IPS-NIHi7 (cell line): ENCODE results near the gene SIK1.
"Not testable (repeated sequence)": the region's sequence is repeated elsewhere in the genome, so short reads cannot be mapped to it uniquely, and the experiment has no call there.

ENCODE experiments used
- DNase-seq: peaks from one replicate; pipeline ENCODE4 v3.0.0; 2012; ENCODE audit warnings: mixed read lengths; ENCODE audit errors: extremely low spot score

SIK1 gene

DNA sequence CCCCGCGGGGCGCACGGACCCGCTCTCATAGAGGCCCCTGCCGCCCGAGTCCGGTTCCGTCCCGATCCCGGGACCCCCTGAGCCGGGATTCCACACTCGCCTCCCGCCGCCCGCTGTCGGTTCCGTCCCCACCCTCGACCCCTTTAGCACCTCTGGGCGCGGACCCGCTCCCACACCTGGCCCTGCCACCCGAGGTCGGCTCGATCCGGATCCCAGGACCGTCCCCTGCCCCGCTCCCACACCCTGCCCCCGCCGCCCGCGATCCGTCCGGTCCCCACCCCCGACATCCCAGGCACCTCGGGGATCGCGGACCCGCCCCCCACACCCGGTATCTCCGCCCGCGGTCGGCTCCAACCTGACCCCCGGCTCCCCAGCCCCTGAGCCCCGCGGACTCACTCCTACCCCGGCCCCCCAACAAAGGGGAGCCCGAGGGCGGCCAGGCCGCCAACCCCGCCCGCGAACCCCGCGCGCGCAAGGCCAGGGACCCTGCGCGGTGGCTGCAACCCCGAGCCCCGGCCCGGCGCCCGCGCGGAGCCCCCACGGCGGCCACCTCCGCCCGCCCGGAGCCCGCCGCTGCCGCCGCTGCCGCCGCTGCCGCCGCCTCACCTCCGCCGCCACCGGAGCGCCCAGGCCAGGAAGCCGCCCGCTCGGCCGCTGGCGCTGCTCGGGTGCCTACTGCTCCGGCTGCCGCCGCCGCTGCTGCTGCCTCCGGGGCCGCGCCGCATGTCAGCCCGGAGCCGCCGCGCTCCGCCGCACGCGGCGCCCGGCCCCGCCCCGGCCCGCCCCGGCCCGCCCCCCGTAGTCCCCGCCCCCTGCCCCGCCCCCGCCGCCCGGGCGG lies at the start of gene SIK1:
Gene SIK1 (minus strand): TSS at position 728 of the 838 bp plus-strand sequence. CDS start 953 bp downstream, outside the sequence.
- not testable (repeated sequence) for DNase-seq

DNA sequence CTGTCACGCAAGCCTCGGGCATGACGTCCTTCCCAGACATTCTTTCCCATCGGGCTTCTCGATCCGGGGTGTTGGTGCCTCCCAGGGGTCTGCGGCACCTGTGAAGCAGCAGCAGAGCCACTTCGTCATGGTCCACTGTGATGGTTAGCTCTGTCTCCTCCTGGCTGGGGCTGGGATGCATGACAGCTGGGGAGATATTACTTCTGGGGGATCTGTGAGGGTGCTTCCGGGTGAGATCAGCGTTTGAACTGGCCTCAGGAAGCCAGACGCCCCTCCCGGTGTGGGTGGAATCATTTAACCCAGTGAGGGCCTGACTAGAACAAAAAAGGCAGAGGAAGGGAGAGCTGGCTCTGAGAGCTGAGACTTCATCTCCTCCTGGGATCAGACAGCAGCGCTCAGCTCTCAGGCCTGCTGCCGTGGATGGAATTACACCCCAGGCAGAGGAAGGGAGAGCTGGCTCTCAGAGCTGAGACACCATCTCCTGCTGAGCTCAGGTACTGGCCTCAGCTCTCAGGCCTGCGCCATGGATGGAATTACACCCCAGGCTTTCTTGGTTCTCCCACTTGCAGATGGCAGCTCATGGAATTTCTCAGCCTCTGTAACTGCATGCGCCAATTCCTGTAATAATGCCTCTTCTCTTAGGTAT lies 44.8 kb upstream of the SIK1 start:
- DNase-seq, result not testable (repeated sequence)

DNA sequence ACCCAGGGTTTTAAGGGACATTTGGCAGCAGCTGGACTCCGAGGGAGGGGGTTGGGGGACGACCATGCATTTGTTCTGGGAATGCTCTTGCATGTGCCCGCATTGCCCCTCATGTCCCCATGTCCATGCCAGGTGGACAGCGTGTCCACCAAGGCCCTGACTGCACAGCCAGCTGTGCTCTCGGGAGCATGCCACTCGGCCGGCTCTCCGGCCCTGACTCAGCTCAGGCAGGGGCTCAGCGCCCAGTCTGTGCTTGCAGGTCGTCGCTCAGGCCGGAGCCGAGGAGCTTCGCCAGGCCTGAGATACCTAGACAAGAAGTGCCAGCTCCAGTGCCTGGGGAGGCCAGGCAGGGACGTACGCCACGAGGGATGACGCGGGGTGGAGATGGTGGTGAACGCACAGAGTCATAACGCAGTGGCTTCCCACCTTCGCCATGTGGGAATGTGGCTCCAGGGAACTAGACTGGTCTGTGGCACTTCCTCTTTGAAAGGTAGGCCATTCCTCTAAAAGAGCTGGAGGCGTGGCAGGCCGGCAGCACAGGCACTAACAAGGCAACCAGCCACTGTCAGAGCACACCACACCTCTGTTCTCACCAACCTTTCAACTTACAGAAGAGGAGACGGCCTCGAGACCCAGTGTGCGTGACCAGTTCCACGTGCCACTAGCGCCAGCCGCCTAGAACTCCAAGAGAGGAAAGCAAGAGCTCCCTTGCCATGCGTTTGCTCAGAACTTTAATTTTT lies 43.0 kb upstream of the SIK1 start:
- not testable (repeated sequence) for DNase-seq

DNA sequence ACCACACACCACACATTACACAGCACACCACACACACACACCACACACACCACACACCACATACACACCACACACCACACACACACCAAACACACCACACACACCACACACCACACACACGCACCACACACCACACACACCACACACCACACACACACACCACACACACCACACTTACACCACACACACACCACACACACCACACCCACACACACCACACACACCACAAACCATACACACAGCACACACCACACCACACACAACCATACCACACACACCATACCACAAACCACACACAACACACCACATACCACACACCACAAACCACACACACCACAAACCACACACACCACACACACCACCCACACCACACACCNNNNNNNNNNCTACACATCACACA lies 40.9 kb upstream of the SIK1 start:
- DNase-seq, result no peak

DNA sequence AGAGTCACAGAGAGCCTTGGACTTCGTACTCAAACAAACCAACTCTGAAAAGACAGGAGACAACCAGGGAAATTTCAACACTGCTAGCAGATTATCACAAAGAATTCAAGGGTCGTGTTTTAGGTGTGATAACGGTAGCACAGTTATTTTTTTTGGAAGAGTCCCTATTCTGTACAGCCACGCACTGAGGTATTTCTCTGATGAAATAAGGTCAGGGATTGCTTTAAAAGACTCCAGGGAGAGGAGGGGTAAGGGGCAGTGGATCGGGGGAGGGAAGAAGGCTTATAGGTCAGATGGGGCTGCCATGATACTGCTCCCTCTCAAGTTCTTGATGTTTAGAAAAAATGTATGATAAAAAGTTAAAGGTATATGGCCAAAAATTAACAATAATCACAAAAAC lies 38.2 kb upstream of the SIK1 start:
- DNase-seq, result not testable (repeated sequence)

DNA sequence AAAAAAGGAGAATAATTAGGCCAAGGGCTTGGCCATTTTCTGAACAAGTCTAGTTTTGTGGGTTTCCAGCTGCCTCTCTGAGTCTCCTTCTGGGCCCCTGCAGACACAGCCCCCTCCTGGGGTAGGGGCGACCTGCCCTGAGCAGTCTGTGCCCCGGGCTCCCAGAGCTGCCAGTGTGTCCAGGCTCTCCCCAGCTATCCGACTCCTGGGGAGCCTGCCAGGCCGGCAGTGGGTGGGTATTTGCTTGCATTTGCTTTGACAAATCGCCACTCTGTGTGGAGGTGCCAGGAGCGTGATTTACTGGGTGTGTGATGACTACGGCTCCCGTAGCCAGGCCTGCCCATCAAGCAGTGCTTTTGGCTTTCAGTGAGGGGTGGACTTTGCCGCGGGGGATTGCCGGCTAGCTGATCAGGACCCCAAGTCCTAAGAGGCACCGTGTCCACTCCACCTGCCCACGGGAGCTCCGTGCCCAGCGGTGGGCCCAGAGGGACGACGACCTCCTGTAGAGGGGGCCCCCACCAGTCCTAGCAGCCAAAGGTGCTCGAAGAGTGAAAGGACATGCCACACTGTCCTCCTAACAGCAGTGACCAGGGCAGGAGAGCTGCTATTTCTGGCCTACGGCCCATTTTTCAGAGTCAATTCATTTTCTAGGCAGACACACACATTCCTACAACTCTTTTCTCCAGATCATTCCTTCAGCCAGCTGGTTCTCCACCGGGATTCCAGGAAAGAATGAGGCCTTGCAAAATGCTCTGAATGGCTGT lies 36.7 kb upstream of the SIK1 start:
- not testable (repeated sequence) for DNase-seq

DNA sequence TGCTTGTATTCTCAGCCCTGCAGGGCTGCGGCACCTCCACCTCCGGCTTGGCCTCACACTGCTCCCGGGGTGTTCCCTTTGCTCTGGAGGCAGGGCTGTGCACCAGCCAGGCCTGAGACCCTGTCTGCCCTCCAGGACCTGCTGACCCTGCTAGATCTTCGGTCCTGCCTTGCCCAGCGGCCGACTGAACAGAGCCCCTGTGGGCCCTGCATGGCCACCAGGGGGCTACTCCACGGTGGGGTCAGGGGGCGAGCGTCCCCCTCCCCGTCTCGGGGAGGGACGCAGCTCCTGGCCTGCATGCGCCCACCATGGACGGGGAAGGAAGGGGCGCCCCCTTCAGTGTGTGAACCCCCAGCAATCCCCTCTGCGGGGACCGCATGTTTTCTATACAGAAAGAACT lies 36.0 kb upstream of the SIK1 start:
- not testable (repeated sequence) for DNase-seq

DNA sequence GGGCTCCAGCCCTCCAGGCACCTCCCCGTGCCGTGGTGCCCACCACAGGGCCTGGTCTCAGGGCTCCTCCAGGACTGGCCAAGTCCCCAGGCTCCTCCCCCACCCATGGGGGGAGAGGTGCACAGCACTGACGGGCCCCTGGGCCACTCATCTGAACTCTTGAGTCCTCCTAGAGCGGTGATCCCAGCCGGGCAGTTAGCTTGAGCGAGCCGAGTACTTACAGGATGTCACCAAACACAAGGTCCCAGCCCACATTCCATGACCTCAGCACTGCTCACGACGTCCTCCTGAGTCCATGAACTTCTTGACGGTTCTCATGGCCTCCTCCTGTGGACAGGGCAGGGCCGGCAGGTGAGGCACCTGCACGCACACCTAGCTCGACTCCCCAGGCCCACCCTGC lies 33.5 kb upstream of the SIK1 start:
- not testable (repeated sequence) for DNase-seq

DNA sequence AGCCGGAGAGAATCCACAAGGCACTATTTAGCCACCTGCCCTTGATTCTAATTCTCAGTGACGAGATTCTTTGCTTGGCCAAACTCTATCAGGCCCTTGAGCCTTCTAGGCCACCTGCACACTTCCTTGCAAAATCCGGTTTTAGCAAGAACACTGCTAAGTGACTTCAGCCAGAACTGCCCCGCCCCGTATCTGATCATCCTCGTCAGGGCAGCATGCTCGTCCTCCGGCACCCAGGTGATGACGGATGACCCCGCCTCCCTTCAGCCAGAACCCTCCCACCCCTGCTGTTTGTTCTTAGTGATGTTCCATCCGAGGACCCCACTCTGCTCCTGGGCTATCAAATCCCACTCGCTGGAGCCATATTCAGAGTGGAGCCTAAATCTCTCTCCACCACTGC lies 32.1 kb upstream of the SIK1 start:
- DNase-seq, result not testable (repeated sequence)

DNA sequence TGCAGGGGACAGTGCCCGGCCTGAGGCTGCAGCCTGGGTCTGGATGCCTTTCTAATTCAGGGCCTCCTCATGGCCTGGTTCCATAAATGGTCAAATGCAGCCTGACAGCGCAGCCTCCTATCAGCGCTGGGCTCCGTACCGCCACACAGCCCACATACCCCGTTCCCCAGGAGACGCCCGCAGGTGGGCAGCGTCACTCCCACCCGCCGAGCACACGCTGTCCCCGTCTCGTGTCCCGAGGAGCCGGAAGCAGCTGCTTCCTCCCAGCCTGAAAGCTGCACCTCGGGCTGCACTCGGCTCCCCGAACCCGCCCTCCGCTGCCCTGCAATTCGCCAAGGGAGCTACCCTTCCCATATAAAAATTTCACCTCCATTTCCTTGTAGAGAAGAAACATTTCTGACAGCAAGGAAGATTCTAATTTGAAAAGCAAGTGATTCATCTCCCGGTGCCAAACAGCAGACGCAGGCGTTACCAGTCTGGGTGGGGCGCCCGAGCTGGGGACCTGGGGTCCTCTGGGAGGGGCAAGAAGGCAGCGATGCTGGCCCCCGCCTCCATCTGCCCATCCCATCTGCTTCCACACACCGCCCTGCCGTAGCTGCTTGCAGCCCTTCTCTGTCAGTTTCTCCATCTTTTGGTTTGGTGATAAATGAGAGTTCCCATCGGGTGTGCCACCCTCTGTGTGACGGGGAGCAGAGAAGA lies 29.8 kb upstream of the SIK1 start:
- not testable (repeated sequence) for DNase-seq

DNA sequence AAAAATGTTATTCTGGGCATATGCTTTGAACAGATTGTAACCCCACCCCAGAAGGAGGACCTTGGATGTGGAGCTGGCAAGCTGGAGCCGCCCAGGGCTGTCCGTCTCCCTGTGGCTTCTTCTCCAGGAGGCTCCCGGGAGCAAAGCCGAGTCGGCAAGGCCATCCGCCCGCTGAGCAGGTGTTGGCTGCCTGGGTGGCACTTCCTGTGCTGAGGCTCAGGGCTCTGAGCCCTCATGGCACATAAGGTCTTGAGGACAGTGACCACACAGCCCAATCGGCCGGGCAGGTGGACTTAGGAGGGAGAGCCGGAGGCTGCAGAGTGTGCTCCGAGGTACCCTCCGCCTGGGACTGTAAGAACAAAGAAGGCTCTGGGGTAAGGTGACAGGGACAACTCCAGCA lies 28.8 kb upstream of the SIK1 start:
- DNase-seq, result not testable (repeated sequence)

DNA sequence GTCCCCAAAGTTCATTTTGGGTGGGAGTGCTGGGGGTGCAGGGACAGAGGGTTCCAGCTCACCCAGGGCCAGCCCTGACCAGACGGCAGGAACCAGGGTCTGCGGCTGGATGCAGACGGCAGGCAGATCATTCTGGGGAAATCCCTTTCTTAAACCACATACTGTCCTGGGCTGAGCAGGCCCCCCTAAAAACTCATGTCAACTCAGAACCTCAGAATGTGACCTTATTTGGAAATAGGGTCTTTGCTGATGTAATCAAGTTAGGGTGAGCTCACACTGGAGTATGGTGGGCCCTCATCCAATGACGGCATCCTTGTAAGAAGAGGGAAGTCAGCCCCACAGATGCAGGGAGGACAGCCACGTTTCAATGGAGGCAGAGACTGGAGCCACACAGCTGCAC lies 27.2 kb upstream of the SIK1 start:
- not testable (repeated sequence) for DNase-seq

DNA sequence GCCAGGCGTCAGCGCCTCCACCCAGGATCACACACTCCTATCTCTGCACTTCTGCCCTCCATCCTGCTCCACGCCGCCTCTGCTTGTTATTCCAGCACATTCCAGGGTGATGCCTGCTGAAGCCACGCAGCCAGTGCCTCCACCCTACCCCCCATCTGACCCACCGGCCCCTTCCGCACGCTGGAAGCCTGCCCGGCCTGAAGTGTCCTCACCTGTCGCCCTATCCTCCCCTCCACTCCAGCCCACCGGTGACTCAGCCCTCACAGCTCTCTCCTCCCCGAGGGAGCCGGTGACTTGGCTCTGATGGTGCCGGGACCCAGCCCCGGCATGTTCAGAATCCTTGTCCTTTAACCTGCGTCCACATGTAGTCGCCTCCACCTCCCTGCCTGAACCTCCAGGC lies 24.9 kb upstream of the SIK1 start:
- DNase-seq, result not testable (repeated sequence)

DNA sequence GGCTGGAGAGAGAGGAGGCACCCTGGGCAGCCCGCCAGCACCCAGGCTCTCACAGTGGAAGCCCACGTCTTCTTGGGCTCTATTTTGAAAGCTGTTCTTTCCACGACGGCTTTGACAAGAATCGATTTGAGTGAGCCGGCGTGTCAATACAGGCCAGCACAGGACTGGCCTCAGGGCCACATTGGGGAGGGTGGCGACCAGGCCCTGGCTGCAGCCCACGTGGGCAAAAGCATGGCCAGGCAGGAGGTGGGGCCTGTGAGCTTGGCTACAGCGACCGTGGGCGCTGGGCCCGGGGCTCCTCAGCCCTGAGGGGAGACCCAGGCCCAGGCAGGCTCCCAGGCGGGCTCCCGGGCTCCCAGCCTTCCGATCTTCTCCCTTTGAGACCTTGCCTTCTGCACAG lies 23.4 kb upstream of the SIK1 start:
- DNase-seq, result not testable (repeated sequence)

DNA sequence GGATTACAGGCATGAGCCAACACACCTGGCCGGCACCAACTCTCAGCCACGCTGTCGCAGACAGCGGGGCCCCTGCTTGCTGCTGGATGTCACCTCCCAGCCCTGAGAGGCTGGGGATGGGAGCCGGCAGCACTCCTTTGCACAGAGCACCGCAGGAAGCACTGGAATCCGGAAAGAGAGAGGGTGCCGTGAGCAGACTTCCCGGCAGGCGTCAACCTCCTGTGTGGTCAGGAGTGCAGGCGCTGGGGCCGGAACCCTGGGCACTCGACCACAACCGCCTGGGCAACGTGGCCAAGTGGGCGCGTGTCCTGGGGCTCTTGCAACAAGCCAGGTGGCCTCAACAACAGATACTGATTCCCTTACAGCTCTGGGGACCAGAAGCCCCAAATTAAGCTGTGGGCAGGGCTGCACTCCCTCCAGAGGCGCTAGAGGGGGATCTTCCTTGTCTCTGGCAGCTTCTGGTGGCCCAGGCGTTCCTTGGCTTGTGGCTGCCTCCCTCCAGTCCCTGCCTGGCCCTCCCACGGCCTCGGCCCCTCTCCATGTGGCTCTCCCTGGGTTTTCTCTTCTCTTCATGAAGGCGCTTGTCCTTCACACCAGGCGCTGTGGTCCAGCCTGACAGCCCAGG lies 20.5 kb upstream of the SIK1 start:
- not testable (repeated sequence) for DNase-seq

DNA sequence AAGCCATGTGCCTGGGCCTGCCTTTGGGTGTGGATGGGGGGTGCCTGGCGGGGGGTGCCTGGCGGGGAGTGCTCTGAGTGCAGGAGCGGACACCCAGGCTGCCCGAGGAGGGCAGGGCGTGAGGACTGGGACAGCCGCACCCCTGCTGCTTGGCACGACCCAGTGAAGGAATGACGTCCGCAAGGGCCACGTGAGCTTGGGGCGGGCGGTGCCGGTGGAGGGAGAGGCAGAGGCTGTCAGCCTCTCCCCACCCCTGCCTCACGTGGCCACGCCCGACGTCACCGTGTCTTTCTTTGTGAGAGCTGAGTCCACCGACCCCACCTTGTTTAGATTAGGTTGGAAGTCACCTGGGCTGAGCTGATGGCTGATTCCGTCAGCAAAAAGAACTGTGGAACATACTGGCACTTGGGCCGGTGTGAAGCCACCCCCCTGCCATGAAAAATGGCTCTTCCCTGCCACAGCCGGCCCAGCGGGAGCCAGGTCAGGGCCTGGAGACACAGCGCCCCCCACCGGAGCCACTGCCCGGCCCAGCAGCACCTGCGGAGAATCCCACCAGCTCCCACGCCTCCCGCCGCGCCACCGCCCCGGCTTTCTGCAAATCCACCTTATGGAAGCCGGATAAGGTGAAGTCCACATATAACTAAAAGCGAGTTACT lies 19.5 kb upstream of the SIK1 start:
- not testable (repeated sequence) for DNase-seq

DNA sequence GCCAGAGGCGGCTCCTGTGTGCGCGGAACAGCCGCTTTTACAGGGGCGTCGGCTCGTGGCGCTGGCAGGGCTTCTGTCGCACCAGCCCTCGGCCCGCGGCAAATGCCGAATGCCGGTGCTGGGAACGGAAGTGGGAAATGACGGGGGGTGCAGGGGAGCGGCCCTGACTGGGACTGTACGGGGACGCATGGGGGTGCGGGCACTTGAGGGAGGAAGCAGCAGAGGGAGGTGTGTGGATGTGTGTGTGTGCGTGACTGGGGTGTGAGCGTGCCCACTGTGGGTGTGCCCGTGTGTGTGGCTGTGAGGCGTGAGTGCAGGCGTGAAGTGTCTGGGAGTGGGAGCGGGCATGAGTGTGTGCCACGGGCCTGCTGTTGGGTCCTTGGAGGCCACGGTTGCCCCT lies 17.6 kb upstream of the SIK1 start:
- DNase-seq, result not testable (repeated sequence)

DNA sequence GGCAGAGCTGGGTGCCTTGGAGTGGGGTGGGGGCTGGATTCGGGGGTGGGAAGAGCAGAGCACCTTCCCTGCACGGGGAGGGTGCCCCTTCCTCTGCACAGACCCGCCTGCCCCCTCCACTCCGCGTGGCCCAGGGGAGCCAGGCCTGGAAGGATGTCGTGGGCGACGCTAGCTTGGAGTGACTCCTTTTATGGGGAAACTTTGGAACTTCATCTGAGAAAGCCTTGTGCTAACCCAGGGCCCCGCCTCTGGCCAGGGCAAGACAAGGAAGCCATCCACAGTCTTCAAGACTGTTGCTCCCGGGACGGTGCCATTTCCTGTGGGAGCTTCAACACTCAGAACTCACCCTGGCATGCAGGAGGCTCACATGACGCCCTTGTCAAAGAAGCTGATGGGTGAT lies 15.6 kb upstream of the SIK1 start:
- DNase-seq, result not testable (repeated sequence)

DNA sequence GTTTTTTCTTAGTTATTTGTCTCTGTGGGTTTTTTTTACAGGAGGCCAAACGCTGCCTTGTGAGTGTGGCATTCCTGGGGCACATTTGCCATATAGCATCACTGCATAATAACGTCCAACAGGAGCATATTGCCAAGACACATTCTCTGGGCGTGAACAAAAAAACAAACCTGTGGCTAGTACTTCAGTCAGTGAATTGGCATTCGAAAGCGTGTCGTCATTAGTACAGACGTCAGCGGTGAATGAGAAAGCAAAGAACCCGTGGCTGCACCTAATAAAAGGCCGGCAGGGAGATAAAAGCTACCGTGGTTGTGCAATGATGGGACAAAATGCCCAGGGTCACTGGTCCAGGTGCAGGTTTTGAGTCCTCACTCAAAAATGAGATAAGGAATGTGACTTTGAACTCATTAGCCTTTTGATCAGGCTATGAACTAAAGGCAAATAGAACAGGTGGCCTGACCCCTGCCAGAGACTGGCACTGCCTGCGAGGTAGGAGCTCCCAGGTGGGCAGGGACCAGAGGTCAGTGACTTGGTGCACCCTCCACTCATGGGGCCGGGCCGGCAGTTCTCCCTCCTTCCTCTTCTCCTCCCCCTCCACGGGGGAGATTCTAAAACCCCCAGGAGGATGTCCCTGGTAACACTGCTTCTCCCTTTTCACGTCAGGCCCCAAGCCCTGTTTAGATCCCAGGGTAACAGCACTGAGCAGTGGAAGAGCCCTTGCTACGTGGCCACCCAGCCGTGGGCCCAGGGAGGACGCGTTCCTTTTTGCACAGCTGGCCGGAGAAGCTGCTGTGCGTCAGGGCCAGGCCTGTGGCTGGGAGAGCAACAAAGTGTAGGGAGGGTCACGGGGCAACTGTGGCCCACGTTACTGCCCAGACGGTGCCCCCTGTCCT lies 14.2 kb upstream of the SIK1 start:
- not testable (repeated sequence) for DNase-seq
